Neural cell (in vitro differentiated cells): Measurements from ENCODE around the gene GRK3. TPM values are rescaled to one million over a fixed set of nuclear protein-coding genes. Genes with fewer than 3 reads are reported as not detected.
"Not testable (repeated sequence)": the region's sequence is repeated elsewhere in the genome, so short reads cannot be mapped to it uniquely, and the experiment has no call there.

ENCODE experiments used
- H2AFZ ChIP-seq: fragments of 200-600, 300-800 bp; sonication (generic), shearing (Covaris generic); 2 replicates; pipeline ENCODE4 v1.6.0; 2014; ENCODE audit warnings: low read depth, mild to moderate bottlenecking, antibody characterized with exemption, low read length, moderate library complexity
- H3F3A ChIP-seq: fragments of 200-600 bp; shearing (Covaris generic); 2 replicates; pipeline ENCODE4 v1.6.1; 2016; ENCODE audit warnings: mild to moderate bottlenecking, moderate library complexity, mixed read lengths, antibody characterized with exemption, low read length; ENCODE audit not compliant: insufficient read depth, poor library complexity, severe bottlenecking
- H3K27ac ChIP-seq: fragments of 200-600, 300-800 bp; sonication (generic), shearing (Covaris generic); 2 replicates; pipeline ENCODE4 v1.5.1; 2014; ENCODE audit warnings: mild to moderate bottlenecking, low read length, moderate library complexity
- H3K27me3 ChIP-seq: fragments of 300-800, 200-600 bp; sonication (generic), shearing (Covaris generic); 2 replicates; pipeline ENCODE4 v1.6.0; 2014; ENCODE audit warnings: mild to moderate bottlenecking, low read depth, low read length, moderate library complexity; ENCODE audit not compliant: insufficient read depth
- H3K36me3 ChIP-seq: fragments of 300-800, 200-600 bp; sonication (generic), shearing (Covaris generic); 2 replicates; pipeline ENCODE4 v1.5.1; 2014; ENCODE audit warnings: mild to moderate bottlenecking, antibody characterized with exemption, low read length, moderate library complexity; ENCODE audit not compliant: insufficient read depth
- H3K4me2 ChIP-seq: fragments of 300-800, 200-600 bp; sonication (generic), shearing (Covaris generic); 2 replicates; pipeline ENCODE4 v1.6.0; 2014; ENCODE audit warnings: mild to moderate bottlenecking, low read length
- H3K4me3 ChIP-seq: fragments of 300-800, 200-600 bp; sonication (generic), shearing (Covaris generic); 2 replicates; pipeline ENCODE4 v1.5.1; 2014; ENCODE audit warnings: mild to moderate bottlenecking, low read length, moderate library complexity
- H3K79me2 ChIP-seq: fragments of 200-600 bp; shearing (Covaris generic); replicated peaks from 2 replicates; pipeline ENCODE4 v1.6.0; 2014; ENCODE audit warnings: mild to moderate bottlenecking, low read length, moderate library complexity; ENCODE audit not compliant: insufficient read depth
- H3K9ac ChIP-seq: fragments of 300-800, 200-600 bp; sonication (generic), shearing (Covaris generic); 2 replicates; pipeline ENCODE4 v1.6.1; 2016; ENCODE audit warnings: mild to moderate bottlenecking, low read length, mixed read lengths
- H3K9me2 ChIP-seq: fragments of 200-600 bp; shearing (Covaris generic); 2 replicates; pipeline ENCODE4 v1.6.1; 2016; ENCODE audit warnings: mild to moderate bottlenecking, low read length, mixed read lengths; ENCODE audit not compliant: insufficient read depth
- H3K9me3 ChIP-seq: fragments of 200-600, 300-800 bp; sonication (generic), shearing (Covaris generic); 2 replicates; pipeline ENCODE4 v1.6.1; 2016; ENCODE audit warnings: mild to moderate bottlenecking, mixed run types, low read length, moderate library complexity, mixed read lengths
- H4K20me1 ChIP-seq: fragments of 200-600 bp; shearing (Covaris generic); 2 replicates; pipeline ENCODE4 v1.6.1; 2016; ENCODE audit warnings: mild to moderate bottlenecking, mixed run types; ENCODE audit not compliant: insufficient read depth
- CTCF ChIP-seq: fragments of 450-650 bp; IDR thresholded peaks from 2 replicates; pipeline ENCODE4 v1.5.1; 2014; ENCODE audit warnings: antibody characterized with exemption, mild to moderate bottlenecking, moderate library complexity; ENCODE audit not compliant: poor library complexity, severe bottlenecking
- EP300 ChIP-seq: fragments of 450-650 bp; conservative IDR thresholded peaks from 2 replicates; pipeline ENCODE4 v1.6.1; 2014; ENCODE audit warnings: antibody characterized with exemption, mild to moderate bottlenecking, moderate library complexity; ENCODE audit not compliant: poor library complexity, severe bottlenecking
- EZH2 ChIP-seq: fragments of 200-600, 300-800 bp; shearing (Covaris generic), sonication (generic); IDR thresholded peaks from 2 replicates; pipeline ENCODE4 v1.6.1; 2014; ENCODE audit warnings: antibody characterized with exemption, low read length, borderline replicate concordance, mild to moderate bottlenecking; ENCODE audit not compliant: insufficient read depth, poor library complexity, severe bottlenecking
- MXI1 ChIP-seq: fragments of 450-650 bp; conservative IDR thresholded peaks from 2 replicates; pipeline ENCODE4 v1.6.1; 2014; ENCODE audit warnings: antibody characterized with exemption, mild to moderate bottlenecking; ENCODE audit not compliant: poor library complexity, severe bottlenecking
- POLR2AphosphoS5 ChIP-seq: IDR thresholded peaks from 2 replicates; pipeline ENCODE4 v1.6.1; 2012
- RAD21 ChIP-seq: fragments of 450-650 bp; conservative IDR thresholded peaks from 2 replicates; pipeline ENCODE4 v1.6.1; 2014; ENCODE audit warnings: antibody characterized with exemption, mild to moderate bottlenecking, moderate library complexity
- REST ChIP-seq: IDR thresholded peaks from 2 replicates; pipeline ENCODE4 v1.6.1; 2012; ENCODE audit warnings: borderline replicate concordance
- SMC3 ChIP-seq: fragments of 450-650 bp; conservative IDR thresholded peaks from 2 replicates; pipeline ENCODE4 v1.6.1; 2014; ENCODE audit warnings: antibody characterized with exemption, mild to moderate bottlenecking, moderate library complexity; ENCODE audit not compliant: poor library complexity
- TAF1 ChIP-seq: IDR thresholded peaks from 2 replicates; pipeline ENCODE4 v1.6.1; 2012; ENCODE audit warnings: low read depth
- polyA plus RNA-seq: library from polyadenylated mRNA; depleted of rRNA; stranded (reverse); fragments of >200 nt; gene quantifications from 2 replicates; pipeline ENCODE4 v1.2.3, GENCODE V29; 2014

Gene GRK3
- polyA plus RNA-seq, 1 donor from 2014 or later = 9.8 TPM

DNA sequence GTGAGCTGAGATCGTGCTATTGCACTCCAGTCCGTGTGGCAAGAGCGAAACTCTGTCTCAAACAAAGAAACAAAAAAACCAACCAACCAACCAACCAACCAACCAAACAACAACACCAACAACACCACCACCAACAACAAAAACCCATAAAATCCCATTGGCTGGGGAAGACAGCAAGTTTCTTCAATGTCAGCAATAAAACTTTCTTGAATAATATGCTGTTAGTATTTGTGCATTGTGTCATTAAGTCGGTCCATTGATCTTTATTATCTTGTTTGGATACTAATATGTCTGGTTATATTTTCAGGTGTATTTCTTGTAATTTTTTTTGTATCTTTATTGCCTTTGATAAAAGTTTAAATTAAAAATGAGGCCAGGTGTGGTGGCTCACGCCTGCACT is 9.4 kb downstream of the GRK3 start:
- Histone ChIP-seq H3K79me2 (no peaks in the 10 kb centered on the region), H3K9me2 (no peaks in the 10 kb centered on the region), H3K27ac (no peak overlapping the region), H4K20me1 (no peaks in the 10 kb centered on the region), H3K27me3 (no peaks in the 10 kb centered on the region), H3K9ac (no peak overlapping the region), H3K9me3 (no peaks in the 10 kb centered on the region), H3F3A (no peaks in the 10 kb centered on the region), H3K4me2 (no peak overlapping the region), H3K36me3 (no peaks in the 10 kb centered on the region), H2AFZ (no peak overlapping the region), H3K4me3 (no peak overlapping the region)
- no peak for TF ChIP-seq POLR2AphosphoS5
- no peak for TF ChIP-seq EZH2
- no peak for TF ChIP-seq REST
- TF ChIP-seq SMC3 = no peak

- Histone ChIP-seq H3K36me3 (no peaks in the 10 kb centered on the region), H2AFZ (no peak overlapping the region), H3K9ac (no peak overlapping the region), H3K79me2 (no peaks in the 10 kb centered on the region), H3K27ac (no peak overlapping the region), H3K27me3 (no peaks in the 10 kb centered on the region), H3K4me3 (no peak overlapping the region), H3K4me2 (no peak overlapping the region), H4K20me1 (no peaks in the 10 kb centered on the region), H3K9me3 (no peaks in the 10 kb centered on the region), H3K9me2 (no peaks in the 10 kb centered on the region), H3F3A (no peaks in the 10 kb centered on the region)
- TF ChIP-seq EZH2 (no peak), POLR2AphosphoS5 (no peak), CTCF (no peak), REST (no peak), EP300 (no peak), RAD21 (no peak), TAF1 (no peak), SMC3 (no peak), MXI1 (no peak)
These were observed 10.3 kb downstream of the GRK3 start for GRCh38 chr22:25574736-25575135.

- not testable (repeated sequence) for H3K27ac ChIP-seq, H3K4me3 ChIP-seq, H2AFZ ChIP-seq, H3K79me2 ChIP-seq, H3K9ac ChIP-seq, H3K36me3 ChIP-seq, H3K9me3 ChIP-seq, H3K4me2 ChIP-seq, H3K27me3 ChIP-seq, H3F3A ChIP-seq, H3K9me2 ChIP-seq, H4K20me1 ChIP-seq
These were observed 11.4 kb downstream of the GRK3 start for GRCh38 chr22:25575674-25576392.

DNA sequence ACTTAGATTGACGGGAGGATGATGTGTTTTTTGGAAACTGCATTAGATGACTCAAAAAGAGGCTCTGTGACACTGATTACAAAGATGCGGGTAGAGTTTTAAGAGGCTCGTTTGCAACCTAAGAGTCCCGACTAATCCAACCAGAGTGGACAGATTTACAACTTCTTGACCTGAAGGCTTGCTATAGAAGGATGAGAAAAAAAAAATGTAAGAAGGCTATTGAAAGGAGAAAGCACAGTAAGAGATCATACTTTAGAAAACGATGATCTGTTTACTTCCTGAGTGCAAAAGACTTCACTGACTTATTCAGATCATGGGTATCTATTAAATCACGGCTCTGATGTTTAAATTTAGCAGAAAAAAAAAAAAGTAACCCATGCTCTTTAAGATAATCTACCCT is 17.0 kb downstream of the GRK3 start:
- H3F3A ChIP-seq, H3K27ac ChIP-seq, H3K36me3 ChIP-seq, H3K79me2 ChIP-seq, H2AFZ ChIP-seq, H3K9me3 ChIP-seq, H4K20me1 ChIP-seq, H3K9me2 ChIP-seq, H3K9ac ChIP-seq, H3K27me3 ChIP-seq, H3K4me3 ChIP-seq, H3K4me2 ChIP-seq: not testable (repeated sequence)
